MCF 10A (cell line): ENCODE measurements around the gene RPS19BP1. TPM values are rescaled to one million over a fixed set of nuclear protein-coding genes. Genes with fewer than 3 reads are reported as not detected.

Experiments
- BruUV-seq: library from RNA; stranded (reverse); fragments of 400-500 nt; replicated peaks from 2 replicates; lab custom pipeline; 2021; lab: Mats Ljungman, UMichigan
- CTCF ChIA-PET: fragments of 300-600 bp; sonication (Branson Sonifier 250); formaldehyde crosslinking; extraction: SDS; loops from one replicate; lab custom pipeline; 2021; ENCODE audit warnings: antibody characterized with exemption, inconsistent platforms; lab: Yijun Ruan, JAX
- POLR2A ChIA-PET: fragments of 300-600, 350-650 bp; sonication (Branson Sonifier 250); formaldehyde crosslinking; extraction: SDS; loops from one replicate; lab custom pipeline; 2020; ENCODE audit warnings: antibody characterized with exemption, inconsistent platforms; lab: Yijun Ruan, JAX
- DNase-seq: peaks from one replicate; pipeline ENCODE4 v3.0.0-alpha.2; 2018; ENCODE audit not compliant: unreplicated experiment
- H3K27ac Mint-ChIP-seq: one replicate; pipeline ENCODE4 v1.8.0; 2022; ENCODE audit warnings: mild to moderate bottlenecking, low read depth, mixed read lengths; ENCODE audit not compliant: unreplicated experiment
- H3K27me3 Mint-ChIP-seq: one replicate; pipeline ENCODE4 v1.8.0; 2022; ENCODE audit warnings: mixed read lengths; ENCODE audit not compliant: insufficient read depth, unreplicated experiment
- H3K36me3 Mint-ChIP-seq: one replicate; pipeline ENCODE4 v1.8.0; 2022; ENCODE audit warnings: mild to moderate bottlenecking, moderate library complexity, mixed read lengths; ENCODE audit not compliant: insufficient read depth, unreplicated experiment
- H3K4me1 Mint-ChIP-seq: one replicate; pipeline ENCODE4 v1.8.0; 2022; ENCODE audit warnings: mixed read lengths; ENCODE audit not compliant: insufficient read depth, unreplicated experiment
- H3K4me3 Mint-ChIP-seq: one replicate; pipeline ENCODE4 v1.8.0; 2022; ENCODE audit warnings: mild to moderate bottlenecking, moderate library complexity, mixed read lengths; ENCODE audit not compliant: unreplicated experiment
- H3K9me3 Mint-ChIP-seq: one replicate; pipeline ENCODE4 v1.8.0; 2022; ENCODE audit warnings: mixed read lengths; ENCODE audit not compliant: unreplicated experiment
- intact Hi-C: fragments of 100-400 bp; cut with micrococcal nuclease; formaldehyde crosslinking; loops from 2 replicates; pipeline ENCODE4 v1.14.1; 2022
- total RNA-seq: library from RNA; stranded (reverse); gene quantifications from 2 replicates; pipeline ENCODE4 v1.2.3, GENCODE V29; 2022
- TF ChIP-seq, protein P1 (sequence below): fragments of 200-600 bp; IDR thresholded peaks from one replicate; pipeline ENCODE4 v1.8.0; 2022; ENCODE audit warnings: antibody characterized with exemption, mild to moderate bottlenecking; ENCODE audit not compliant: unreplicated experiment

Gene RPS19BP1
- total RNA-seq, 1 experiment from 2014 or later, result 104 TPM

DNA sequence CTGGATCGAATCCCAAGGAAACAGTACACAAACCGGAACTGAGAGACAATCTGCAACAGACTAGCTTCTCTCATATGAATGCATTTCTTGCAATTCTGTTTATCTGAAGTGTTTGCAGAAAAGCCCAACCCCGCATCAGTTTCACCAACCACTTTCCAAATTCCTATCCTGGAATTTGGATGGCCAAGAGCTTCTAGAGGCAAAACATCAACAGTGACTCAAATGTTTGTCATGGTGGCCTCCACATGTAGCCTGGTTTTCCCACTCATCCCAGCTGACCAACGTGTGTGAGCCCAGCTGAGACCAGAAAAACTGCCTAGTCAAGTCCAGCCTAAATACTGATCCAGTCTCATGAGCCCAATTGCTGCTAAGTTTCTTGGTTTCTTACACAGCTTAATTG is 38.8 kb downstream of the RPS19BP1 start:
- no peaks in the 10 kb centered on the region for H3K9me3 Mint-ChIP-seq
- intact Hi-C loops, result loop anchor here (1.0 kb wide), 1 partner anchor 36 kb away; no protein-coding TSS in a partner anchor
- no peaks in the 10 kb centered on the region for H3K36me3 Mint-ChIP-seq
- CTCF ChIA-PET, result interaction anchor here (0.6 to 4.9 kb wide), 16 partner anchors 8 to 1104 kb away, joined by 3 to 66 read pairs (median 4); partner anchors contain the start of gene MIEF1
- no peak overlapping the region for H3K27ac Mint-ChIP-seq
- BruUV-seq, result no TSS peak
- H3K4me1 Mint-ChIP-seq, result no peaks in the 10 kb centered on the region
- no peak for DNase-seq
- TF ChIP-seq, protein P1, sequence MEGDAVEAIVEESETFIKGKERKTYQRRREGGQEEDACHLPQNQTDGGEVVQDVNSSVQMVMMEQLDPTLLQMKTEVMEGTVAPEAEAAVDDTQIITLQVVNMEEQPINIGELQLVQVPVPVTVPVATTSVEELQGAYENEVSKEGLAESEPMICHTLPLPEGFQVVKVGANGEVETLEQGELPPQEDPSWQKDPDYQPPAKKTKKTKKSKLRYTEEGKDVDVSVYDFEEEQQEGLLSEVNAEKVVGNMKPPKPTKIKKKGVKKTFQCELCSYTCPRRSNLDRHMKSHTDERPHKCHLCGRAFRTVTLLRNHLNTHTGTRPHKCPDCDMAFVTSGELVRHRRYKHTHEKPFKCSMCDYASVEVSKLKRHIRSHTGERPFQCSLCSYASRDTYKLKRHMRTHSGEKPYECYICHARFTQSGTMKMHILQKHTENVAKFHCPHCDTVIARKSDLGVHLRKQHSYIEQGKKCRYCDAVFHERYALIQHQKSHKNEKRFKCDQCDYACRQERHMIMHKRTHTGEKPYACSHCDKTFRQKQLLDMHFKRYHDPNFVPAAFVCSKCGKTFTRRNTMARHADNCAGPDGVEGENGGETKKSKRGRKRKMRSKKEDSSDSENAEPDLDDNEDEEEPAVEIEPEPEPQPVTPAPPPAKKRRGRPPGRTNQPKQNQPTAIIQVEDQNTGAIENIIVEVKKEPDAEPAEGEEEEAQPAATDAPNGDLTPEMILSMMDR, result no peak
- no peak overlapping the region for H3K4me3 Mint-ChIP-seq
- H3K27me3 Mint-ChIP-seq, result no peaks in the 10 kb centered on the region
- POLR2A ChIA-PET, result interaction anchor here (0.9 to 1.4 kb wide), 4 partner anchors 26 to 178 kb away, joined by 3 to 5 read pairs (median 4); partner anchors contain the start of gene ATF4

GRCh38 chr22:39492186-39492585 is 40.4 kb downstream of the RPS19BP1 start:
- TF ChIP-seq, protein P1, result no peak
- no peak overlapping the region for H3K4me3 Mint-ChIP-seq
- ChIA-PET CTCF (interaction anchor here (0.6 to 4.9 kb wide), 2 partner anchors 36 to 51 kb away, joined by 3 to 66 read pairs; no protein-coding TSS in a partner anchor), POLR2A (interaction anchor here (3.0 kb wide), 1 partner anchor 28 kb away, joined by 15 read pairs; the partner anchor contains the start of gene ATF4)
- intact Hi-C loops, result no loop called here
- H3K27ac Mint-ChIP-seq, result no peak overlapping the region
- H3K36me3 Mint-ChIP-seq, result no peaks in the 10 kb centered on the region
- no peaks in the 10 kb centered on the region for H3K27me3 Mint-ChIP-seq
- H3K4me1 Mint-ChIP-seq, result no peaks in the 10 kb centered on the region
- no peaks in the 10 kb centered on the region for H3K9me3 Mint-ChIP-seq
- BruUV-seq, result no TSS peak
- DNase-seq, result no peak

GRCh38 chr22:39491696-39492095 is 40.9 kb downstream of the RPS19BP1 start:
- no TSS peak for BruUV-seq
- no peaks in the 10 kb centered on the region for H3K27me3 Mint-ChIP-seq
- intact Hi-C loops, result no loop called here
- H3K4me1 Mint-ChIP-seq, result no peaks in the 10 kb centered on the region
- CTCF ChIA-PET, result interaction anchor here (0.7 to 1.0 kb wide), 3 partner anchors 10 to 175 kb away, joined by 3 read pairs; no protein-coding TSS in a partner anchor
- no peaks in the 10 kb centered on the region for H3K36me3 Mint-ChIP-seq
- TF ChIP-seq, protein P1, result no peak
- no peak for DNase-seq
- no peaks in the 10 kb centered on the region for H3K9me3 Mint-ChIP-seq
- no peak overlapping the region for H3K4me3 Mint-ChIP-seq
- POLR2A ChIA-PET, result interaction anchor here (0.7 to 3.0 kb wide), 3 partner anchors 29 to 768 kb away, joined by 3 to 15 read pairs (median 4); partner anchors contain the start of genes ATF4 and RPL3
- no peak overlapping the region for H3K27ac Mint-ChIP-seq

DNA sequence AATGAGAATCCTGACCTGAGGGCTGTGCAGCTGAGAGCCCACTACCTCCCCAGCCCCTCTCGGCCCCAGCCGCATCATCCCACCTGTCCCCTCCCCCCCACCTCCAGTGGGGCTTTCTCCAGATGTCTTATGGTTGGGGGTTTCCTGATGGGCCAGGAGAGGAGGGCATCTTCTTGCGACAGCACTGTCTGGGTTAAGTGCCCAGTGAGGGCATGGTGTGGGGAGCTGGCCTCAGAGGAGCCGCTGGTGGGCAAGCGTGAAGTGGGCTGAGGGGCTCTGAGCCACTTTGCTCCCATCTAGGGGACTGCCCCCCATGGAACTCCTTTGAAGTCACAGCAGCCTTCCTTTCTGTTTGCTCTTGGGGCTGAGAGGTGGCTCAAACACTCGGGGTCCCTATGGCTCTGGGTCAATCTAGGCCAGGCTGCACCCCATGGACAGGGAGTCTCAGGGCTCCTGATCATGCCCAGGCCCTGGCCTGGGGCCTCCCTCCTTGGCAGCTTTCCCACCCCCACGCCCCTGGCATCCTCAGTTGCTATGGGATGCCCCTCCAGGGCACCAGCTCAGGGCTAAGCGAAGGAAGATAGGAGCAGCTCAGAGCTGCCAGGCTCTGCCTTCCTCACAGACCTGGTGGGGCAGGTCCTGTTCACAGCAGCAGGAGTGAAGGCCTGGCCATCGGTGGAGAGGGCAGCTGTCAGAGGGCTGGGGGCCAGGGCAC is 41.4 kb downstream of the RPS19BP1 start:
- POLR2A ChIA-PET, result interaction anchor here (0.7 to 3.0 kb wide), 7 partner anchors 10 to 768 kb away, joined by 3 to 15 read pairs (median 4); partner anchors contain the start of genes ATF4 and RPL3
- intact Hi-C loops, result no loop called here
- TF ChIP-seq, protein P1, result no peak
- Mint-ChIP-seq H3K36me3 (no peaks in the 10 kb centered on the region), H3K27me3 (no peaks in the 10 kb centered on the region), H3K4me3 (no peak overlapping the region), H3K27ac (no peak overlapping the region), H3K9me3 (no peaks in the 10 kb centered on the region), H3K4me1 (no peaks in the 10 kb centered on the region)
- DNase-seq, result no peak
- no TSS peak for BruUV-seq
- CTCF ChIA-PET, result interaction anchor here (0.7 to 1.0 kb wide), 3 partner anchors 10 to 174 kb away, joined by 3 read pairs; no protein-coding TSS in a partner anchor
